COLO829 (cell line): ENCODE results near the gene PPP1CB.
"Not testable (repeated sequence)": the region's sequence is repeated elsewhere in the genome, so short reads cannot be mapped to it uniquely, and the experiment has no call there.

Experiments
- DNase-seq: peaks from one replicate; pipeline ENCODE4 v3.0.0; 2012; ENCODE audit warnings: low spot score

The PPP1CB gene

DNA sequence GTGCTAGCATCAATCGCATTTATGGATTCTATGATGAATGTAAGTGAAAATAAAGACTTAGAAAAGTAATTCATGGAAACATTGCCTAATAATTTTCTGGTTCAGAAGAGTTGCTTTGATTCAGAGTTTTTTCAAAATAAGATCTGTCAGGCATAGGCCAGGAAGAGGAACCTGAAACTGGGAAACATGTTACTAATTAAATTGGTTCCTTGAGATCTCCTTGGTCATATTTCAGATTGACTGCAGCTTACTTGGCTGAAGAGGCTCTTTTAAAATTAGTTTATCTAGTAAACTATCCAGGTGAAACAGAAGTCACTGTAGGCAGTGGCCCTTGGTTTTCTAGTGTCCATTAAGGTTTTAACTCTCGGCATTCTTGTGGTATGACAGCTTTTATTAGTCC is 27.4 kb downstream of the PPP1CB start:
- no peak for DNase-seq

GRCh38 chr2:28780496-28780895 is 28.9 kb downstream of the PPP1CB start:
- no peak for DNase-seq

DNA sequence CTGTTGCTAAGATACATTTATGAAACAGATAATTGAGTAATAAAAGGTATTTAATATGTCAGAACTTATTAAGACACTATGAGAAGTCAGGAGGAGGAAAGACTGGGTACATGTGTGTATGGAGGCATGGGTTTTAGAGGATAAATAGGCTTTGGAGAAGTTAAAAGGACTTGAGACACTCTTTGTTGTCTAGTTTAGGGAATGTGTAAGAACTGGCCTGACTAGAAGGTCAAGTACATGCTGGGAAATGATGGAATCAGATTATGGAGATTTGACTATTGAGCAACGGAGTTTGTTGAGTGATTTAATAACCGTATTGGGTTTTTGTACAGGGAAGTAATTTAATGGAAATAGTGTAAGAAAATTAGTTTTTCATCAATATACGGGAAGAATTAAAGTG is 30.8 kb downstream of the PPP1CB start:
- no peak for DNase-seq

- DNase-seq, result not testable (repeated sequence)
Observed at GRCh38 chr2:28784570-28784969, 32.9 kb downstream of the PPP1CB start.

- no peak for DNase-seq
Observed at GRCh38 chr2:28796620-28797019, 45.0 kb downstream of the PPP1CB start.

DNA sequence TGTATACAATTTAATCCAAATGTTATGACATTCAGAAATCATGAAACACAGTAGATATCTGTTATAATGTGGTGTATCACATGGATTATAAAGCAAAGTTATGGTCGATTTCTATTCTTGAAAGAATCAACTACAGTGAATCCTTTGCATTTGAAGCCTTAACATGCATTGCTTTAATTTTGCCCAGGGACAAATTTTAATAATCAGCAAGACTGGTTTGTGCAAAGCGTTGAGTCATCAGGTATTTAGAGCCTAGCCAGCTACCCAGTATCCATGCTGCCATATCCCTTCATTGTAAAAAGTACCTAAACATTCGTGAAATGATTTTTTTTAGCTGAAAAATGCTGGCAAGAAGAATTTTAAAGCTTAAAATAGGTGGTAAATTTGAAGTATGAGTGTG is 50.1 kb downstream of the PPP1CB start:
- peak; percentile 17 for DNase-seq

- no peak for DNase-seq
Observed at GRCh38 chr2:28802975-28803429, 51.4 kb downstream of the PPP1CB start.

DNA sequence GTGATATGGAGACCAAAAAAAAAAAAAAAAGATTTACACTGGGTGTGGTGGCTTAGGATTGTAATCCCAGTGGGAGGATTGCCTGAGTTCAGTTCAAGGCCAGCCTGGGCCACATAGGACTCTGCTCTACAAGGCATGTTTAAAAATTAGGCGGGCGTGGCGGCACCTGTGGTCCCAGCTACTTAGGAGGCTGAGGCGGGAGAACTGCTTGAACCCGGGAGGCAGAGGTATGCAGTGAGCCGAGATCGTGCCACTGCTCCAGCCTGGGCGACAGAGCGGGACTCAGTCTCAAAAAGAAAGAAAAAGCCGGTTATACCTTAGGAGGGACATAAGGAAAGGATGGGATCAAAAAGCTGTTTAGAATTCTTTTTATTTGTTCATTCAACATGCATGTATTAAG is 58.3 kb downstream of the PPP1CB start:
- DNase-seq, result no peak

GRCh38 chr2:28810384-28811285 is 59.0 kb downstream of the PPP1CB start, which contains the start of gene SPDYA:
Gene SPDYA, plus strand, starts transcription at chr2:28810834. Its CDS starts 5,181 bp downstream, at chr2:28816015.
- no peak for DNase-seq

DNA sequence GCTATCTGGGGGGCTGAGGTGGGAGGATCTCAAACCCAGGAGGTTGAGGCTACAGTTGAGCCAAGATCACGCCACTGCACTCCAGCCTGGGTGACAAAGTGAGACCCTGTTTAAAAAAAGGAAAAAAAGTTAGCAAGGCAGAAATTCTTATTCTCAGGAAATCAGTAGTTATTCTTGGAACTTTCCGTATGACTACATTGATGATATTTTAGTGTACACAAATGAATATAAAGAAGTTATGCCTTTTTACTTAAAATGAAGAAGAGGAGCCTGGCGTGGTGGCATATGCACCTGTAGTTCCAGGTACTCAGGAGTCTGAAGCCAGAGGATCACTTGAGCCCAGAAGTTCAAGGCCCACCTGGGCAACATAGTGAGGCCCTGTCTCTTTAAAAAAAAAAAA is 66.4 kb downstream of the PPP1CB start:
- DNase-seq, result no peak

DNA sequence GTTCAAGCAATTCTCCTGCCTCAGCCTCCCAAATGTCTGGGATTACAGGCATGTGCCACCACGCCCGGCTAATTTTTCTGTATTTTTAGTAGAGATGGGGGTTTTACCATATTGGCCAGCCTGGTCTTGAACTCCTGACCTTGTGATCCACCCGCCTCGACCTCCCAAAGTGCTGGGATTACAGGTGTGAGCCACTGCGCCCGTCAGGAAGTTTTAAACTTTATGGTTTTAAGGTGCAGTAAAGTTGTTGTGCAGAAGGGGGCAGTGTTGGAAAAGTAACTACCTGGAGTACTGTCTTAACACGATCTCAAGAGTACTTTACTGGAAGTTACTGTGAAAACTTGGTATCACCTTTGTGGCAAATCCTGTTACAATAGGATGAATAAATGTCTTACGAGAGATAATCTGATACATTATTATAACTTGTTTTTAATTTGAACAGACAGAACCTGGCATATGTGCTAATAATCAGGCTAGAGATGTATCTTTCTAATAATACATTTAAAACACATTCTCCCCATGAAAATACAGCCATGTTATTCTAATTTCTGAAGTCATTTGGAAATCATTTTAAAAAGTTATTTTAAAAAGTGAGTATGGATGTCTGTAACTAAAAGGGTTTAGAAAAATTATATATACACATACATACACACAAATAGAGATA is 69.8 kb downstream of the PPP1CB start:
- peak; percentile 54 for DNase-seq

GRCh38 chr2:28822036-28822435 is 70.4 kb downstream of the PPP1CB start:
- DNase-seq, result no peak

DNA sequence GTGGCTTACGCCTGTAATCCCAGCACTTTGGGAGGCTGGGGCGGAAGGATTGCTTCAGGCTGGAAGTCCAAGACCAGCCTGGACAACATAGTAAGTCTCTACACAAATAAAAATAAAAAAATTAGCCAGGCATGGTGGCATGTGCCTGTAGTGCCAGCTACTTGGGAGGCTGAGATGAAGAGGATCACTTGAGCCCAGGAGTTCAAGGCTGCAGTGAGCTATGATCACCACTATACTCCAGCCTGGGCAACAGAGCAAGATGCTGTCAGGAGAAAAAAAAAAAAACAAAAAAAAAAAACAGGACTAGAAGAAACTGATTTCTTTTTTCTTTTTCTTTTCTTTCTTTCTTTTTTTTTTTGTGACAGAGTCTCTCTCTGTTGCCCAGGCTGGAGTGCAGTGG is 72.6 kb downstream of the PPP1CB start:
- DNase-seq, result no peak

DNA sequence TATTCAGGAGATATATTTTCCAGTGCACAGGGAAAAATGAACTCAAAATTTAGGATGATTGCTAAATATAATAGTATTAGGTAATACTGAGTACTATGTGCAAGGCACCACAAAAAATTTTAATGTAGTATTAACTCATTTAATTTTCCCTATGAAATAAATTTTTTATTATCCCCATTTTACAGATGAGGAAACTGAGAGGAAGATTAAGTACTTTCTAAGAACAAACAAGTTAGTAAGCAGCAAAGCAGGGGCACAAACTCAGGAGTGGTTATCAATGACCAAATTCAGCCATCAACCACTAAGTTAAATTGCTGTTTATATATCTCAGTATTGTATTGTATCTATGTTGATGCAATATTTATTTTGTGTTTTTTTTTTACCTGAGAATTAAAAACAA is 73.2 kb downstream of the PPP1CB start:
- DNase-seq, result no peak

GRCh38 chr2:28828382-28828781 is 76.8 kb downstream of the PPP1CB start:
- no peak for DNase-seq

- DNase-seq, result no peak
Observed at GRCh38 chr2:28833740-28834470, 82.3 kb downstream of the PPP1CB start.

GRCh38 chr2:28835781-28836180 is 84.2 kb downstream of the PPP1CB start:
- no peak for DNase-seq

DNA sequence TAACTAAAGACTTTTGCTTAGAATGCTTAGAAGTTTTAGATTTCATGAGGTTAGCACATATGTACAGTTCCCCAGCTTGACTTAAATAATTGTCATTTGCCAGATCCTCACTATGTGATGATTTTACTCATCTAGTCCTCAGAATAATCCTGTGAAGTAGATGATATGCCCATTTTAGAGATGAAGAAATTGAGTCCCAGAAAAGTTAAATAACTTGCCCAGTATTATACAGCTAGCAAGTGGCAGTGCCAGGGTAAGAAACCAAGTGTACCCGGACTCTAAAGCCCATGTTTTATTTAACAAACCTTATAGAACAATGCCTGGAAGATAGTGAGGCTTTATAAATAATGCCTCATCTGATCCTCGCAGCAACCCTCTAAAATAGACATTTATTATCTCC is 87.3 kb downstream of the PPP1CB start:
- no peak for DNase-seq

- no peak for DNase-seq
Observed at GRCh38 chr2:28842042-28842441, 90.4 kb downstream of the PPP1CB start.
